Measurements from ENCODE around the gene CCRL2.
"Not testable (repeated sequence)": the region's sequence is repeated elsewhere in the genome, so short reads cannot be mapped to it uniquely, and the experiment has no call there.

Gene CCRL2

GRCh38 chr3:46419816-46420215 lies 12.8 kb downstream of the CCRL2 start:
- no peak for DNase-seq (ENCODE audit: low read depth, low spot score)

GRCh38 chr3:46420931-46421330 lies 13.9 kb downstream of the CCRL2 start:
- H3K4me3 ChIP-seq (ENCODE audit: low read length), result no peak overlapping the region

More at GRCh38 chr3:46419816-46420215, 12.8 kb downstream of the CCRL2 start:
- H3K4me3 ChIP-seq (ENCODE audit: low read length), result no peak overlapping the region

GRCh38 chr3:46422617-46423016 lies 15.6 kb downstream of the CCRL2 start:
- no peak overlapping the region for H3K4me3 ChIP-seq (ENCODE audit: low read length)
- no peak for DNase-seq (ENCODE audit: low read depth, low spot score)

More at GRCh38 chr3:46420931-46421330, 13.9 kb downstream of the CCRL2 start:
- no peak for DNase-seq (ENCODE audit: low read depth, low spot score)

DNA sequence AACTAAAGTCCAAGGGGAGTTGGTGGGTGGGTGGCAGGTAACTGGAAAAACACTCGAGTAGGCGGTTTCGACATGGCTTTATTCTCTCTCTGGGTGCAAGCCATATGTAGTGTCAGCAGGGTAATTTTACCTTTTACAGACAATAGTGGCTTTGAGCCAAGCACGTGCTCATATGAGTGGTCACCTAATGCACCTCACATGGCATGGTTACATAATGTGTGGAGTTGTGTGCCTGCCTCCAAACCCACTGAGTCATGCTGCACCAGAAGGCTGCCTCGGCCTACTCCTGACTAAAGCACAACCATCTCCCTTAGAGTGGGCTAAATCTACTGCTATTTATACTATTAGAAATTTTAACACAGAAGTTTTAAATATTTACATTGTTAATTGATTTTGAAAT lies 16.5 kb downstream of the CCRL2 start:
- DNase-seq (ENCODE audit: low read depth, low spot score), result no peak
- H3K4me3 ChIP-seq (ENCODE audit: low read length), result no peak overlapping the region

GRCh38 chr3:46426476-46426875 lies 19.4 kb downstream of the CCRL2 start:
- peak; percentile 72 for DNase-seq (ENCODE audit: low read depth, low spot score)
- not testable (repeated sequence) for H3K4me3 ChIP-seq (ENCODE audit: low read length)

DNA sequence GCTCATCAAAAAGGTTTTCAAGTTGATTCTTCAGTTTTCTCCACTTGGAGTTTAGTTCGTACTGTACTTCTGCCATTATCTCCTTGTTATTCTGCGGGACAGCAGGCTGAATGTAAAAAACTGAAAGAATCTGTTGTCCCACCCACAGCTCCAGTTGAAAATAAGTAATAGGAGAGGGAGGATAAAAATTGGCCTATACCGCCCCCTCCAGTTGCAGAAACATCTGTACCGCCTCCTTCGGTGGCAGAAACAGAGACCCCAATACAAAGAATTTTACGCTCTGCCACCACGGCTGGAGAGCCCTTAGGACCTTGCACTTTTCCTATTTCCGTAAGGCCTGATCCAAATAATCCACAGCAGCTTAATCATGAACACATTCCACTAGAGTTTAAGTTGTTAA lies 20.3 kb downstream of the CCRL2 start:
- H3K4me3 ChIP-seq (ENCODE audit: low read length); DNase-seq (ENCODE audit: low read depth, low spot score): not testable (repeated sequence)

- no peak overlapping the region for H3K4me3 ChIP-seq (ENCODE audit: low read length)
- no peak for DNase-seq (ENCODE audit: low read depth, low spot score)
Observed at GRCh38 chr3:46427916-46428833, 21.1 kb downstream of the CCRL2 start.

GRCh38 chr3:46429250-46429649 lies 22.2 kb downstream of the CCRL2 start:
- no peak for DNase-seq (ENCODE audit: low read depth, low spot score)
- H3K4me3 ChIP-seq (ENCODE audit: low read length), result no peak overlapping the region

- no peak overlapping the region for H3K4me3 ChIP-seq (ENCODE audit: low read length)
- DNase-seq (ENCODE audit: low read depth, low spot score), result no peak
Observed at GRCh38 chr3:46429671-46430070, 22.6 kb downstream of the CCRL2 start.

GRCh38 chr3:46430879-46431278 lies 23.8 kb downstream of the CCRL2 start:
- not testable (repeated sequence) for DNase-seq (ENCODE audit: low read depth, low spot score); H3K4me3 ChIP-seq (ENCODE audit: low read length)

- not testable (repeated sequence) for H3K4me3 ChIP-seq (ENCODE audit: low read length); DNase-seq (ENCODE audit: low read depth, low spot score)
Observed at GRCh38 chr3:46431905-46432304, 24.8 kb downstream of the CCRL2 start.

GRCh38 chr3:46433118-46433517 lies 26.1 kb downstream of the CCRL2 start:
- peak; percentile 88 for DNase-seq (ENCODE audit: low read depth, low spot score)
- H3K4me3 ChIP-seq (ENCODE audit: low read length), result peak overlapping the region; percentile 9; the same call in 1 of the 2 replicates

DNA sequence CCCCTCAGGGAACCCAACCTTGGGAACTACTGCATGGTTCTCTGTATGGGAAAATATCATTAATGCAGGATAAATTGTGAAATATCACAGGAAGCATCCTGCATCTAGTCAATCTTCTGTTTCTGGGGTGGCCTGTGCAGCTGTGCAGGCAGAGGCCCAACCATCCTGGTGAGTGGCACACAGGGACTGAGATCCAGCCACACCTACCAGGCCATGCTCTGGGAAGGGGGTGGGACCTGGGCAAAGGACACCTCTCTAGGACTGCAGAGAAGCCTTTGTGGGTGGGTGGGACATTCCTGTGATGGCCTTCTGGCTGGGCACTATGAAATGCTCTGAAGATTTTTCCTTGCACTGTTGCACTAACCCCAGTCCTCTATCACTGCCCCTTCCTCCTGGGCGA lies 26.8 kb downstream of the CCRL2 start:
- H3K4me3 ChIP-seq (ENCODE audit: low read length), result no peak overlapping the region
- DNase-seq (ENCODE audit: low read depth, low spot score), result no peak

GRCh38 chr3:46435081-46435726 lies 28.1 kb downstream of the CCRL2 start:
- no peak for DNase-seq (ENCODE audit: low read depth, low spot score)
- no peak overlapping the region for H3K4me3 ChIP-seq (ENCODE audit: low read length)

- H3K4me3 ChIP-seq (ENCODE audit: low read length), result no peak overlapping the region
- DNase-seq (ENCODE audit: low read depth, low spot score), result no peak
Observed at GRCh38 chr3:46438831-46439230, 31.8 kb downstream of the CCRL2 start.

GRCh38 chr3:46440531-46441294 lies 33.7 kb downstream of the CCRL2 start:
- peak; percentile 90 for DNase-seq (ENCODE audit: low read depth, low spot score)
- no peak overlapping the region for H3K4me3 ChIP-seq (ENCODE audit: low read length)

- DNase-seq (ENCODE audit: low read depth, low spot score), result peak; percentile 70
- H3K4me3 ChIP-seq (ENCODE audit: low read length), result no peak overlapping the region
Observed at GRCh38 chr3:46442576-46443530, 35.8 kb downstream of the CCRL2 start.

- DNase-seq (ENCODE audit: low read depth, low spot score), result no peak
- no peak overlapping the region for H3K4me3 ChIP-seq (ENCODE audit: low read length)
Observed at GRCh38 chr3:46447228-46447985, 40.3 kb downstream of the CCRL2 start.
